PC-9 (cell line): ENCODE data around the gene ADAMTSL1. TPM values are rescaled to one million over a fixed set of nuclear protein-coding genes. Genes with fewer than 3 reads are reported as not detected.

Experiments
- BruUV-seq: library from RNA; stranded (reverse); fragments of 400-500 nt; replicated peaks from 2 replicates; lab custom pipeline; 2021; lab: Mats Ljungman, UMichigan
- CTCF ChIA-PET: fragments of 300-600 bp; sonication (Branson Sonifier 250); formaldehyde crosslinking; loops from one replicate; lab custom pipeline; 2022; ENCODE audit warnings: antibody characterized with exemption; lab: Charles Lee
- POLR2A ChIA-PET: fragments of 300-600 bp; sonication (Branson Sonifier 250); formaldehyde crosslinking; loops from one replicate; lab custom pipeline; 2022; ENCODE audit warnings: antibody characterized with exemption; ENCODE audit not compliant: unreplicated experiment; lab: Charles Lee
- DNase-seq, 2 experiments: peaks; one replicate each; pipeline versions ENCODE4 v3.0.0 to v3.0.0-alpha.2; 2015 to 2022; ENCODE audit warnings: mixed read lengths in 1 of 2
- H2AFZ ChIP-seq: fragments of 200-600 bp; sonication (generic); 2 replicates; pipeline ENCODE4 v1.8.1; 2017; ENCODE audit warnings: antibody characterized with exemption
- H3F3A ChIP-seq: fragments of 200-600 bp; sonication (generic); 2 replicates; pipeline ENCODE4 v1.8.1; 2017; ENCODE audit warnings: antibody characterized with exemption, mild to moderate bottlenecking, low read depth; ENCODE audit not compliant: insufficient read depth
- H3K27ac ChIP-seq: fragments of 200-600 bp; sonication (generic); 2 replicates; pipeline ENCODE4 v1.6.1; 2016; ENCODE audit warnings: mixed run types
- H3K27me3 ChIP-seq: fragments of 200-600 bp; sonication (generic); 2 replicates; pipeline ENCODE4 v1.6.1; 2016; ENCODE audit warnings: low read depth, mixed run types; ENCODE audit not compliant: insufficient read depth
- H3K36me3 ChIP-seq: fragments of 200-600 bp; sonication (generic); 2 replicates; pipeline ENCODE4 v1.6.1; 2016; ENCODE audit warnings: low read depth, mixed run types
- H3K4me1 ChIP-seq: fragments of 200-600 bp; sonication (generic); replicated peaks from 2 replicates; pipeline ENCODE4 v1.6.1; 2016; ENCODE audit warnings: mixed run types; ENCODE audit not compliant: insufficient read depth
- H3K4me2 ChIP-seq: fragments of 200-600 bp; sonication (generic); 2 replicates; pipeline ENCODE4 v1.6.1; 2017; ENCODE audit warnings: mixed run types
- H3K4me3 ChIP-seq: fragments of 200-600 bp; sonication (generic); 2 replicates; pipeline ENCODE4 v1.6.1; 2016; ENCODE audit warnings: mixed run types
- H3K79me2 ChIP-seq: fragments of 200-600 bp; sonication (generic); 2 replicates; pipeline ENCODE4 v1.6.1; 2017; ENCODE audit warnings: low read depth, mixed run types
- H3K9me2 ChIP-seq: fragments of 200-600 bp; sonication (generic); 2 replicates; pipeline ENCODE4 v1.8.1; 2017; ENCODE audit warnings: mild to moderate bottlenecking; ENCODE audit not compliant: insufficient read depth
- H3K9me3 ChIP-seq: fragments of 200-600 bp; sonication (generic); 2 replicates; pipeline ENCODE4 v1.8.1; 2016; ENCODE audit warnings: low read depth; ENCODE audit not compliant: insufficient read depth
- H4K20me1 ChIP-seq: fragments of 200-600 bp; sonication (generic); 2 replicates; pipeline ENCODE4 v1.8.1; 2017; ENCODE audit not compliant: insufficient read depth
- EZH2 ChIP-seq: fragments of 200-600 bp; sonication (generic); IDR thresholded peaks from 2 replicates; pipeline ENCODE4 v1.8.0; 2017; ENCODE audit warnings: antibody characterized with exemption, low read depth
- intact Hi-C: fragments of 100-400 bp; cut with micrococcal nuclease; formaldehyde crosslinking; loops from one replicate; pipeline ENCODE4 v1.10.0; 2022; ENCODE audit not compliant: unreplicated experiment
- total RNA-seq: library from RNA; stranded (reverse); gene quantifications from 2 replicates; pipeline ENCODE4 v1.2.3, GENCODE V29; 2021
- TF ChIP-seq, protein P1 (sequence below): fragments of 200-600 bp; sonication (generic); conservative IDR thresholded peaks from 2 replicates; pipeline ENCODE4 v1.6.1; 2017; ENCODE audit warnings: mixed run types, antibody characterized with exemption, mild to moderate bottlenecking, moderate library complexity

ADAMTSL1 gene
- total RNA-seq, 1 experiment from 2014 or later, result not detected

DNA sequence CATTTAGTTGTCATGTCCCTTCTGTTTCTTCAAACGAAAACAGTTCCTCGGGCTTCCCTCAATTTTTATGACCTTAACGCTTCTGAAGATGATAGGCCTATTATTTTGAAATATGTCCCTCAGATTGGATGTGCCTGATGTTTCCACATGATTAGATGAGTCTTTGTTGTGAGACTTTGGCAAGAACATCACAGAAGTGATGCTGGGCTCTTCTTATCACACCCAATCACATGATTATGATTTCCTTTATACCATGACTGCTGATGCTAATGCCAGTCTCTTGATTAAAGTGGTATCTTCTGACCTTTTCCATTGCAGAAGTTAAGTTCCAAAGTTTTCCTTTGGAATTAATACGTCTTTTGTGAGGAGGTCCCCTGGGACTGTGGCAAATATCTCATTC, 383.4 kb downstream of the ADAMTSL1 start:
- H3K9me2 ChIP-seq, result no peaks in the 10 kb centered on the region
- H3K79me2 ChIP-seq, result no peaks in the 10 kb centered on the region
- H3K4me3 ChIP-seq, result no peak overlapping the region
- BruUV-seq, result no TSS peak
- no peaks in the 10 kb centered on the region for H3K4me1 ChIP-seq
- no peak overlapping the region for H3K27ac ChIP-seq
- no peak overlapping the region for H3K4me2 ChIP-seq
- intact Hi-C loops, result no loop called here
- peaks cover 6% of the 10 kb centered on the region for H3K27me3 ChIP-seq
- POLR2A ChIA-PET, result no interaction called here
- H3K36me3 ChIP-seq, result no peaks in the 10 kb centered on the region
- CTCF ChIA-PET, result no interaction called here
- H2AFZ ChIP-seq, result no peak overlapping the region
- TF ChIP-seq EZH2, result no peak
- TF ChIP-seq, protein P1, sequence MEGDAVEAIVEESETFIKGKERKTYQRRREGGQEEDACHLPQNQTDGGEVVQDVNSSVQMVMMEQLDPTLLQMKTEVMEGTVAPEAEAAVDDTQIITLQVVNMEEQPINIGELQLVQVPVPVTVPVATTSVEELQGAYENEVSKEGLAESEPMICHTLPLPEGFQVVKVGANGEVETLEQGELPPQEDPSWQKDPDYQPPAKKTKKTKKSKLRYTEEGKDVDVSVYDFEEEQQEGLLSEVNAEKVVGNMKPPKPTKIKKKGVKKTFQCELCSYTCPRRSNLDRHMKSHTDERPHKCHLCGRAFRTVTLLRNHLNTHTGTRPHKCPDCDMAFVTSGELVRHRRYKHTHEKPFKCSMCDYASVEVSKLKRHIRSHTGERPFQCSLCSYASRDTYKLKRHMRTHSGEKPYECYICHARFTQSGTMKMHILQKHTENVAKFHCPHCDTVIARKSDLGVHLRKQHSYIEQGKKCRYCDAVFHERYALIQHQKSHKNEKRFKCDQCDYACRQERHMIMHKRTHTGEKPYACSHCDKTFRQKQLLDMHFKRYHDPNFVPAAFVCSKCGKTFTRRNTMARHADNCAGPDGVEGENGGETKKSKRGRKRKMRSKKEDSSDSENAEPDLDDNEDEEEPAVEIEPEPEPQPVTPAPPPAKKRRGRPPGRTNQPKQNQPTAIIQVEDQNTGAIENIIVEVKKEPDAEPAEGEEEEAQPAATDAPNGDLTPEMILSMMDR, result no peak
- no peaks in the 10 kb centered on the region for H3K9me3 ChIP-seq
- H3F3A ChIP-seq, result no peaks in the 10 kb centered on the region
- DNase-seq, result no peak
- H4K20me1 ChIP-seq, result no peaks in the 10 kb centered on the region

DNA sequence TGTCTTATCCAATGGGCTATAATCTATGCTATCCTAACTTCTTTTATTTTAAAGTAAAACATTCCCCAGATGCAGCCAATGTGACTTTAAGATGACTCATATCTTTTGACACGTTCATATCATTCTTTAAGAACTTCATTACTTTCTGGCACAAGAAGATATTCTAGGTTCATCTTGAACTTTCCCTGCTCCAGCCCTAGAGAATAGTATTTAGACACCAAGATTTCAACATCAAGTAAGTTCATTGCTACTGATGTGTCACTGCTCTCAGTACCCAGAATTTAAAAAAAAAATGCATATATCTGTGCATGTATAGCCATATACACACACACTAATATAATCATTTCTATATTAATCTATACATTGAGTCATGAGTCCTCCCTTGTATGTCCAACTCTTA, 383.8 kb downstream of the ADAMTSL1 start:
- POLR2A ChIA-PET, result no interaction called here
- Histone ChIP-seq H3K27me3 (peaks cover 6% of the 10 kb centered on the region), H4K20me1 (no peaks in the 10 kb centered on the region), H3F3A (no peaks in the 10 kb centered on the region), H3K79me2 (no peaks in the 10 kb centered on the region), H3K4me1 (no peaks in the 10 kb centered on the region), H3K9me2 (no peaks in the 10 kb centered on the region), H3K36me3 (no peaks in the 10 kb centered on the region), H2AFZ (no peak overlapping the region), H3K4me3 (no peak overlapping the region), H3K4me2 (no peak overlapping the region), H3K27ac (no peak overlapping the region), H3K9me3 (no peaks in the 10 kb centered on the region)
- intact Hi-C loops, result no loop called here
- no TSS peak for BruUV-seq
- no peak for DNase-seq
- CTCF ChIA-PET, result no interaction called here
- TF ChIP-seq, protein P1, result no peak
- no peak for TF ChIP-seq EZH2

DNA sequence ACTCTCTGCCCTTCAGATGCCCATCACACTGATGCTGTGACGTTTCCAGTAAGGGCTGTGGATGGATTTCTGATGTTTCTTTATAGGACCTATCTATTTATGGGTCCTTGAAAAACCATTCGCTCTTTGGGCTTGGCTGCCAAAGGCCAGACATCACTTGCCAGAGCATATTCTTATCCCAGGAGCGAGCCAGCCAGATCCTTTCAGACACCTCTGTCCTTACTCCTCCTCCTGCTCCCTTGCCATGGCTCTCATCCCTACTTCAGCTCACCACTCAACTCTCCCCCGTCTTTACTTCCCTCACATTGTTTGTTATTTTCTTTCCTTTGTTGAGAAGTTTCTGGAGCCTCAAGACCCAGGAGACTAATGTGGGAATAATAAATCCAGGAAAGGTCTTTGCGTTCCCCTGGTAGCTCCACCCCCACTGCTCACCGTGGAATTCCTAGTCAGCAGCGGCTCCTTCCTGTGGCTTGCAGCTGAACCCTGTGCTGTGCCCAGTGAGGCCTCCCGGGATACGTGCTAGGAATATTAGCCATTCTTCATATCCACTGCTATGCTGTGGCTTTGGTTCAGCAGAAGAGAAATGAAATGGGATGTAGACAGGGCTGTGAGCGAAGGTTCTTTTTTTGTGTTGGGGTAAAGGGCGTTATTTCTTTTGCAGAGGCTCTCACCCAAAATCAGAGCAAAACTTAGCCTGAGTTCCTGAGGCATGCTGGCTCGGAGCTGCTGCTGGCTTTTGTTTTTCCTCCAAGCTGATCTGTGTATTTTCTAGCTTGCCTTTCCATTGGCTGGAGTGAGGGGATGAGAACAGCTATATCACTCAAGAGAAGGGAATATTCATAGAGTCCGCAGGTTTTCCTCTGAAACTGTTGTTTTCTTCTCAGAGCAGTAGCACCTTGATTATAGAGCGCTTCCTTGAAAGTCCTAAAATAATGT, 387.9 kb downstream of the ADAMTSL1 start:
- no peak overlapping the region for H2AFZ ChIP-seq
- CTCF ChIA-PET, result no interaction called here
- H3K4me1 ChIP-seq, result no peaks in the 10 kb centered on the region
- no peaks in the 10 kb centered on the region for H3K9me3 ChIP-seq
- no peaks in the 10 kb centered on the region; the same call in none of the 2 replicates for H3K27me3 ChIP-seq
- no peaks in the 10 kb centered on the region for H3F3A ChIP-seq
- no peaks in the 10 kb centered on the region for H3K9me2 ChIP-seq
- no peaks in the 10 kb centered on the region for H3K79me2 ChIP-seq
- no peaks in the 10 kb centered on the region for H3K36me3 ChIP-seq
- no peak overlapping the region for H3K27ac ChIP-seq
- POLR2A ChIA-PET, result no interaction called here
- intact Hi-C loops, result no loop called here
- DNase-seq, result no peak
- H3K4me3 ChIP-seq, result no peak overlapping the region
- BruUV-seq, result no TSS peak
- no peaks in the 10 kb centered on the region for H4K20me1 ChIP-seq
- H3K4me2 ChIP-seq, result no peak overlapping the region
- TF ChIP-seq, protein P1, result no peak
- TF ChIP-seq EZH2, result no peak
